Activated CD4-positive, alpha-beta T cell treated with anti-CD3 and anti-CD28 coated beads, Interleukin-10, Interleukin-2, amounts not matched to agents 100 ng/mL and 50 ng/mL, durations not matched to agents 16 hours and 8 hours (primary cell): ENCODE data around the gene TAS2R43.
A peak's percentile ranks its signal among the peaks of the same experiment; 100 is the strongest.
"Not testable (repeated sequence)": the region's sequence is repeated elsewhere in the genome, so short reads cannot be mapped to it uniquely, and the experiment has no call there.

Experiments used
- DNase-seq: peaks from one replicate; pipeline ENCODE4 v3.0.0-alpha.2; 2020

Gene TAS2R43, protein sequence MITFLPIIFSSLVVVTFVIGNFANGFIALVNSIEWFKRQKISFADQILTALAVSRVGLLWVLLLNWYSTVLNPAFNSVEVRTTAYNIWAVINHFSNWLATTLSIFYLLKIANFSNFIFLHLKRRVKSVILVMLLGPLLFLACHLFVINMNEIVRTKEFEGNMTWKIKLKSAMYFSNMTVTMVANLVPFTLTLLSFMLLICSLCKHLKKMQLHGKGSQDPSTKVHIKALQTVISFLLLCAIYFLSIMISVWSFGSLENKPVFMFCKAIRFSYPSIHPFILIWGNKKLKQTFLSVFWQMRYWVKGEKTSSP

GRCh38 chr12:11092128-11092527 is at the start of gene TAS2R43:
Gene TAS2R43 (minus strand): TSS chr12:11092313. CDS start chr12:11092229, 84 bp downstream.
- no peak for DNase-seq

DNA sequence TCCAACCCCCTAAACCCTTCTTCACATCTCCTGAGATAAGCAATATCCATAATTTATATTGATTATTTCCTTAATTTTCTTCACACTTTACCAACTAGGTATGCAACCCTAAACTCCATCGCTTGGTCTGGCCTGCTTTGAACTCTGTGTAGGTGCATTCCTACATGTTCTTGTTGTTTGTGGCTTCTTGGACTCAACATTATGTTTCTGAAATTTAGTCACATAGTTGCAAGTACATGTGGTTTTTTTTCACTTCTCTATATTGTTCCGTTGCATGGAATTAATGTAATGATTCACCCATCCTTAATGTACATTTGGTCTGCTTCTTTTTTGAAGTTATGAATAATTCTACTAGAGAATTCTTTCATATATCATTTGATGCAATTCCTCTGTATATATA is 44.0 kb upstream of the TAS2R43 start:
- peak; percentile 23 for DNase-seq

DNA sequence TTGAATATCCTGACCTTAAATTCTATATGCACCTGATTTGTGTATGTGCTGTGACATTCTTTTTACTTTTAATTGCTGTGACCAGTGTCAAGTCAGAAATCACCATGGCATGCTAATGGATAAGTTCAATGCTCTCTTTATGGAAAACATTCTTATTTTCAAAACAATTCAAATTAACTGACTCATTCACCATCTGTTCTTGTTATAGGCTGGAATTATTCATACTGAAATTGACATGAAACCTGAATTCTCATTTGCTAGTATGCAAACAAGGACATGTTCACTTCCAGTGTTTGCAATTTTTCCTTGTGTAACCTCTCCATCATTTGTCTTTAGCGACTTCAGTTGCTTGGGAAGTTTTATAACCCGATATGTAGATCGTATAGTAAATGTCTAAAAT is 42.2 kb upstream of the TAS2R43 start, which contains the start of gene TAS2R30:
Gene TAS2R30 (minus strand): TSS at position 340 of the 400 bp plus-strand sequence. CDS start 400 bp downstream, outside the sequence.
- no peak for DNase-seq

DNA sequence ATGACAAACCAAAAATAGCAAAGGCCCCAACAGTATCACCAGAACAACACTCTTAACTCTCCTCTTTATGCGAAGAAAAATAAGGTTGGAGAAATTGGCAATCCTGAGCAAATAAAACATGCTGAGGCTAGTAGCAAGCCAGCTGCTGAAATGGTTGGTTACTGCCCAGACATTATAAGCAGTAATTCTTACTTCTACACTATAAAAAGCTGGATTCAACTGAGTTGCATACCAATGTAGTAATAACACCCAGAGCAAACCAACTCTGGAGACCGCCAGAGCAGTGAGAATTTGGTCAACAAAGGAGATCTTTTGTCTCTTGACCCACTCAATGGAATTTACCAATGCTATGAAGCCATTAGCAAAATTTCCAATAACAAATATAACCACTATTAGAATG is 41.7 kb upstream of the TAS2R43 start:
- no peak for DNase-seq

DNA sequence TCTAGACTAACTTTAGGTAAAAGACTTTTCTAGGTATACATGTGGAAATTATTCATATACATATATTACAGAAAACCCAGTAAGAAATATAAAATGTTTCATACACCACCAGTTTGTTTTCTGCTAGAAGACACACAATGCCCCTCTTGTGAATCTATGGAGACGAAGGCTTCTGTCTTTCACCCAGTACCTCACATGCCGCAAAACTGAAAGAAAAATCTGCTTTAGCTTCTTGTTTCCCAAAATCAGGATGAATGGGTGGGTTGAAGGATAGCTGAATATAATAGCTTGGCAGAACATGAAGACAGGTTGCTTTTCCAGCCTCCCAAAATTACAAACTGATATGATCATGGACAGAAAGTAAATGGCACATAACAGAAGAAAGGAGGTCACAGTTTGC is 41.0 kb upstream of the TAS2R43 start:
- no peak for DNase-seq

GRCh38 chr12:11130999-11131398 is 38.9 kb upstream of the TAS2R43 start:
- no peak for DNase-seq

GRCh38 chr12:11130382-11130781 is 38.3 kb upstream of the TAS2R43 start:
- DNase-seq = no peak

- not testable (repeated sequence) for DNase-seq
These were observed 22.0 kb upstream of the TAS2R43 start for GRCh38 chr12:11114130-11114529.

DNA sequence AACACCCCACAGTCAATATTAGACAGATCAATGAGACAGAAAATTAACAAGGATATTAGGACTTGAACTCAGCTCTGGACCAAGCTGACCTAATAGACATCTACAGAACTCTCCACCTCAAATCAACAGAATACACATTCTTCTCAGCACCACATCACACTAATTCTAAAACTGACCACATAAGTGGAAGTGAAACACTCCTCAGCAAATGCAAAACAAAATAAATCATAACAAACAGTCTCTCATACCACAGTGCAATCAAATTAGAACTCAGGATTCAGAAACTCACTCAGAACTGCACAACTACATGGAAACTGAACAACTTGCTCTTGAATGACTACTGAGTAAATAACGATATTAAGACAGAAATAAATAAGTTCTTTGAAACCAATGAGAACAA is 19.1 kb upstream of the TAS2R43 start:
- peak; percentile 31 for DNase-seq

DNA sequence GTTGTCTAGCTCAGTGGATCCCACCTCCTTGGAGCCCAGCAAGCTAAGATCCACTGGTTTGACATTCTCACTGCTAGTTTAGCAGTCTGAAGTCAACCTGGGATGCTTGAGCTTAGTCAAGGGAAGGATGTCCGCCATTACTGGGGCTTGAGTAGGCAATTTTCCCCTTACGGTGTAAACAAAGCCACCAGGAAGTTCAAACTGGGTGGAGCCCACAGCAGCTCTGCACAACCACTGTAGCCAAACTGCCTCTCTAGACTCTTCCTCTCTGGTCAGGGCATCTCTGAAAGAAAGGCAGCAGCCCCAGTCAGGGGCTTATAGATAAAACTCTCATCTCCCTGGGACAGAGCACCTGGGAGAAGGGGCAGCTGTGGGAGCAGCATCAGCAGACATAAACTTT is 16.7 kb upstream of the TAS2R43 start:
- DNase-seq = no peak

GRCh38 chr12:11107719-11108118 is 15.6 kb upstream of the TAS2R43 start:
- no peak for DNase-seq

GRCh38 chr12:11106288-11106687 is 14.2 kb upstream of the TAS2R43 start:
- DNase-seq = no peak

DNA sequence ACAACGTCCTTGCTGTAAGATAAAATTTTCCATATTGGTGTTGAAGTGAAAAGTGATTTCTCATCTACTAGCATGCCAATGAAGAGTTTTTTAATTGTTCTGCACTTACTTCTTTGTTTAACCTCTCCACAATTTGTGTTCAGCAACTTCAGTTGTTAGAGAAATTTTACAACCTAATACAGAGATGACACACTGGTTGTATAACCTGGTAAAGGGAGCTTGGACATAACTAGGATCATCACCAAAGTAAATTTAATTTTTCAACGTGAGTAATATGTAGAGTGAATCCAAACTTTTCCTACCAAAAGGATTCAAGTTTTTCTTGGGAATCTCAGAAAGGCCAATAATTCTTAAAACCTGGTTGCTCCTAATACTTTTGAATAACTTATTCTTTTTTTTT is 13.4 kb upstream of the TAS2R43 start:
- no peak for DNase-seq

DNA sequence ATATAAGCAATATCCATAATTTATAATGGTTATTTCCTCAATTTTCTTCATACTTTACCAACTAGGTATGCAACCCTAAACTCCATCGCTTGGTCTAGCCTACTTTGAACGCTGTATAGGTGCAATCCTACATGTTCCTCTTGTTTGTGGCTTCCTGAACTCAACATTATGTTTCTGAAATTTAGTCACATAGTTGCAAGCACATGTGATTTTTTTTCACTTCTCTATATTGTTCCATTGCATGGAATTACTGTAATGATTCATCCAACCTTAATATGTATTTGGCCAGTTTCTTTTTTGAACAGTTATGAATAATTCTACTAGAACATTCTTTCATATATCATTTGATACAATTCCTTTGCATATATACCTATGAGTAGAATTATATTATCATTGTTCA is 2.8 kb upstream of the TAS2R43 start:
- not testable (repeated sequence) for DNase-seq

DNA sequence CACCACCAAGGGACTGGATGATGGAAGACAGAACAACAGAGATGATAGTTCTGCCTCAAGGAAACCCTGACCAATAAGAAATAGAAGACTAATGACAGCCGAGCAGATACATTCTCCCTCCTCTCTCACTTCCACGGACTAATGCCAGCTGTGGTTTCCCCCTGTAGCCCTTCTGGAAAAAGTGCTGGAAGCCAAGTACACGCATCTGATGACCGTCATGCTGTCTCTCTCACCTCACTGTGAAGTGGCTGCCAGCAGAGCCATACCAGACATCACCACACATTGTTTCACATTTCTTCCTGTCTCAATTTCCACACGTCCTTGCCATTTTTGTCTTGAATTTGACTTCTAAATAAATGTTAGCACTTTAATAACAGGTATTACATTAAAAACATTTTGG is 2.9 kb downstream of the TAS2R43 start:
- no peak for DNase-seq

DNA sequence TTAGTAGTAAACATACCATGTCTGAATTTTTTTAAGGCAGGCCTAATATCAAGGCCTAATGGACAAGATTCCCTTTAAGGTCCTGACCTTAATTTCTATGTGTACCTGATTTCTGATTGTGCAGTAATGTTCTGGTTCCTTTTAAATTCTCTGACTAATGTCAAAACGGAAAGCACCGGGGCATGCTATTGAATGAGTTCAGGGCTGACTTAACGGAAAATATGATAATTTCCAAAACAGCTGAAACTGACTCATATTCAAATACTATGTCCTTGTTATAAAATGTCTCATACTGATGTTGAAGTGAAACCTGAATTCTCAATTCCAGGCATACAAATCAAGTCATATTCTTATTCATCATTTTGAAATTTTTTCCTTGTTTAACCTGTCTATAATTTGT is 6.7 kb downstream of the TAS2R43 start:
- DNase-seq = peak; percentile 35

GRCh38 chr12:11081987-11082386 is 10.1 kb downstream of the TAS2R43 start:
- no peak for DNase-seq

GRCh38 chr12:11078246-11078645 is 13.9 kb downstream of the TAS2R43 start:
- DNase-seq = no peak

DNA sequence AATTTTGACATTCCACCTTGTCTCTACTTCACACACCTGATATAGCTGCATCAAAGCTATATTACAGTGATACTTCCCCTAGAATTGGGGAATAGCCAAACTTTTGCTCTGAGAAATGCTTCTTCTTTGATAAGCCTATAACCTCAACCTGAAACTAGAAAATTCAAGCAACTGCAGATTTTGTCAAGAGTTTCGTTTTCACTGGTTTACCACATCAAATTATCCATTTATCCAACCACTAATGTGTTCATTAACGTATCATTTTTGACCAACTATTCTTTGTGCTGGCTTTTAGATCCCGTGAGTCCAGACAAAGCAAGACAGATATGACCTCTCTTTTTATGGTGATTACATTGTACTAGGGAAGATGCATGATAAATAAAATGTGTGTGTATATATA is 16.5 kb downstream of the TAS2R43 start:
- no peak for DNase-seq

- no peak for DNase-seq
These were observed 20.7 kb downstream of the TAS2R43 start for GRCh38 chr12:11071414-11071813.

DNA sequence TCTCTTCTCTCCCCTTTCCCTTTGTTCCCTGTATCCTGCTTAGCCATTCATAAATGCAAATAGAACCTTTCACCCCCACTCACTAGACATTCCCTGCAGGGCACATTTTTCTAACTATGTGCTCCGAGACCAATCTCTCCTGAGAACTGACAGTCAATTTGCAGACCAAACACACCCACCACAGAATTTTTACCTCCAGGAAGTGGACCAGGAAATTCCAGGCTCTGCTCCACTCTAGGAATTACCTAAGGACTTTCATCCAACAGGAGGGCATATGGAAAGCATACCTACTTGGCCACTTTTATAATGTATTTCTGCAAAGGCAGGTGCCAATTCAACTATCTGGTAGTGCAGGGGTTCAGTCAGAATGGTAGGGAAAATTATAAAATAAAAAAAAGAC is 21.1 kb downstream of the TAS2R43 start:
- no peak for DNase-seq

DNA sequence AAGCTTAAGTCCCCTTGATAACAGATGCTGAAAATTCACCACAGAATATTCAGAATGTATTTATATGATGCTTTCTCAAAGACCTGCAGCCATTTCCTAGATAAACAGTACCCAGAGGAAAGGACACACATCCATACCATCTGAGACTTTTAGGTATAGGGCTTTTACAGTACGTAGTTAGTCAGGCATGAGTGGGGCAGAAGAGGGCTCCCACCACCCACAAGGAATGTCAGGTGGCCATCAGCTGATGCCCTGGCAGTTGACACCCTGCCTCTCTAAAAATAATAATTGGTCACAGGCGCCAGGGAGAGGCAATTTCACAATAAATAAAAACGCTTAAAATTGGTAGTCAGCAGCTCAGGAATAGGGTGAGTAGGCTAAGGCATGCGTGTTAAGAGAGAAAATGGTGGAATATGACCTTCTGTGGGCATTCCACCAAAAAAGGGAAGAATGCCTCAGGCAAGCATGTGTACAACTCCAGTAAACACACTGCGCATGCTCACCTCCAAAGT is 22.2 kb downstream of the TAS2R43 start:
- DNase-seq = no peak

- DNase-seq = no peak
These were observed 24.6 kb downstream of the TAS2R43 start for GRCh38 chr12:11067514-11067913.

- not testable (repeated sequence) for DNase-seq
These were observed 29.9 kb downstream of the TAS2R43 start, which contains the start of gene TAS2R46 for GRCh38 chr12:11062194-11062593. Gene TAS2R46 (minus strand): TSS chr12:11062294. CDS start chr12:11062294, 0 bp downstream.

GRCh38 chr12:11059784-11060183 is 32.3 kb downstream of the TAS2R43 start:
- no peak for DNase-seq
